Right lobe of liver (tissue), 6 donors: Measurements from ENCODE around the gene EML4. TPM values are rescaled to one million over a fixed set of nuclear protein-coding genes. Genes with fewer than 3 reads are reported as not detected.
A peak's percentile ranks its signal among the peaks of the same experiment; 100 is the strongest.
"Not testable (repeated sequence)": the region's sequence is repeated elsewhere in the genome, so short reads cannot be mapped to it uniquely, and the experiment has no call there.

ENCODE experiments used
- ATAC-seq, 4 donors: fragments of 200-7000 bp; cut with Tn5 transposase; one replicate each; pipeline ENCODE4 v1.9.1; 2020; ENCODE audit warnings: mild to moderate bottlenecking in 4 of 4, moderate library complexity in 4 of 4
- DNase-seq, 3 donors: peaks; one replicate each; pipeline ENCODE4 v3.0.0-alpha.2; 2020
- H3K27ac ChIP-seq, 3 donors: fragments of 200-600 bp; one replicate each; pipeline ENCODE4 v1.8.0; 2022
- H3K27me3 ChIP-seq, 2 donors: fragments of 200-600 bp; one replicate each; pipeline ENCODE4 v1.8.0; 2022
- H3K36me3 ChIP-seq, 4 donors: fragments of 200-600 bp; sonication (generic) in 1 of 4; one replicate each; pipeline versions ENCODE4 v1.5.1 to v1.8.0; 2017 to 2022; ENCODE audit warnings: control low read depth in 1 of 4
- H3K4me1 ChIP-seq, 4 donors: fragments of 200-600 bp; sonication (generic) in 1 of 4; one replicate each; pipeline versions ENCODE4 v1.5.1 to v1.8.0; 2017 to 2022; ENCODE audit warnings: control low read depth in 1 of 4
- H3K4me3 ChIP-seq, 3 donors: fragments of 200-600 bp; one replicate each; pipeline ENCODE4 v1.8.0; 2022
- H3K9me3 ChIP-seq, 4 donors: fragments of 200-600 bp; sonication (generic) in 1 of 4; one replicate each; pipeline versions ENCODE4 v1.5.1 to v1.8.0; 2017 to 2022; ENCODE audit warnings: control low read depth in 1 of 4
- CTCF ChIP-seq, 4 donors: fragments of 200-600 bp in 3 of 4; fragments of 450-650 bp in 1 of 4; IDR thresholded peaks; one replicate each; pipeline versions ENCODE4 v1.5.1 to v1.8.0; 2016 to 2022; ENCODE audit warnings: antibody characterized with exemption in 4 of 4, mild to moderate bottlenecking in 2 of 4
- POLR2A ChIP-seq: fragments of 450-650 bp; IDR thresholded peaks from one replicate; pipeline ENCODE4 v1.6.1; 2017; ENCODE audit warnings: antibody characterized with exemption, mild to moderate bottlenecking
- WGBS: methylation state at CpG from one replicate; pipeline ENCODE4 v1.1.6; 2018; ENCODE audit warnings: low coverage, low lambda C conversion rate; ENCODE audit not compliant: insufficient coverage; ENCODE audit errors: missing lambda C conversion rate; 5-methylcytosine and 5-hydroxymethylcytosine counted together
- intact Hi-C, 2 donors: fragments of 100-400 bp; cut with DNase I; formaldehyde crosslinking; loops; one replicate each; pipeline versions ENCODE4 v1.11.2 to v1.14.1; 2022
- total RNA-seq, 6 experiments: library from RNA; depleted of rRNA in 2 of 6; stranded (reverse); fragments of >200 nt in 2 of 6; fragmentation: NEBNext Ultra II Directional in 3 of 6; extraction: Animal tissue kit (Norgen Biotek cat#: 25700) in 3 of 6; gene quantifications; one replicate each; pipeline versions ENCODE4 v1.1.0 to v1.2.4, GENCODE V29; 2016 to 2023
- donor health status: DM: no; HTN: yes; CAD: no.
- donor health status: DM: no; HTN: no; CAD: no.
- donor health status: DM: no; HTN: no; CAD: no.
- donor health status: DM: no; HTN: yes; CAD: no.
- donor health status: DM: no; HTN: yes; CAD: no.

Gene EML4
- total RNA-seq, 6 experiments from 2014 or later: 28.3 to 55.7 (median 36.7) TPM

- DNase-seq (peak; percentile 44 to 69 (median 63)), ATAC-seq (peak; percentile 37 to 64 (median 48))
- H3K9me3 ChIP-seq: no peaks in the 10 kb centered on the region
- H3K27ac ChIP-seq: peak overlapping the region in 2 of 3 donors; percentile 18 to 85
- 47% methylated on average over 4 of the region's 4 CpGs for WGBS
- intact Hi-C loops: no loop called here
- H3K4me3 ChIP-seq: peak overlapping the region in 1 of 3 donors; percentile 0
- H3K4me1 ChIP-seq: peaks cover 0 to 59% (median 15%) of the 10 kb centered on the region in 4 donors
- H3K36me3 ChIP-seq: peaks cover 0 to 9% (median 0%) of the 10 kb centered on the region in 4 donors
- no peak for TF ChIP-seq CTCF (IDR thresholded peaks at IDR 0.05)
- no peak for TF ChIP-seq POLR2A
- no peaks in the 10 kb centered on the region for H3K27me3 ChIP-seq
Observed at GRCh38 chr2:42345986-42346385, 176.8 kb downstream of the EML4 start.

GRCh38 chr2:42346856-42347255 lies 177.7 kb downstream of the EML4 start:
- H3K9me3 ChIP-seq, H3K36me3 ChIP-seq, H3K27me3 ChIP-seq, intact Hi-C loops, H3K4me3 ChIP-seq: not testable (repeated sequence)
- peak overlapping the region; percentile 18 to 85 (median 39) for H3K27ac ChIP-seq
- DNase-seq (peak; percentile 49 to 77 (median 77)), ATAC-seq (peak; percentile 59 to 74 (median 68))
- peaks cover 0 to 68% (median 19%) of the 10 kb centered on the region in 4 donors for H3K4me1 ChIP-seq
- WGBS: 38% methylated on average over 6 of the region's 6 CpGs

GRCh38 chr2:42347518-42347917 lies 178.4 kb downstream of the EML4 start:
- ATAC-seq, H3K9me3 ChIP-seq, H3K36me3 ChIP-seq, H3K27me3 ChIP-seq, intact Hi-C loops, H3K4me3 ChIP-seq, DNase-seq: not testable (repeated sequence)
- H3K4me1 ChIP-seq: peaks cover 0 to 67% (median 18%) of the 10 kb centered on the region in 4 donors
- WGBS: 89% methylated on average over 10 of the region's 12 CpGs
- H3K27ac ChIP-seq: peak overlapping the region; percentile 18 to 85 (median 39)

GRCh38 chr2:42348113-42348805 lies 179.1 kb downstream of the EML4 start:
- Histone ChIP-seq H3K4me1 (peaks cover 0 to 59% (median 17%) of the 10 kb centered on the region in 4 donors), H3K9me3 (no peaks in the 10 kb centered on the region), H3K36me3 (peaks cover 0 to 9% (median 0%) of the 10 kb centered on the region in 4 donors), H3K27me3 (no peaks in the 10 kb centered on the region), H3K4me3 (no peak overlapping the region), H3K27ac (peak overlapping the region in 2 of 3 donors; percentile 37 to 85)
- DNase-seq (no peak), ATAC-seq (peak in 3 of 4 donors; percentile 6 to 61 (median 52))
- TF ChIP-seq POLR2A: no peak
- TF ChIP-seq CTCF (IDR thresholded peaks at IDR 0.05): no peak
- 40% methylated on average over 8 of the region's 8 CpGs for WGBS
- intact Hi-C loops: no loop called here

GRCh38 chr2:42350434-42351063 lies 181.4 kb downstream of the EML4 start:
- intact Hi-C loops: no loop called here
- WGBS: 45% methylated on average over 3 of the region's 3 CpGs

More at GRCh38 chr2:42350434-42351063, 181.4 kb downstream of the EML4 start:
- no peak for DNase-seq
- Histone ChIP-seq H3K4me3 (no peak overlapping the region), H3K27me3 (no peaks in the 10 kb centered on the region), H3K27ac (peak overlapping the region in 2 of 3 donors; percentile 7 to 34), H3K36me3 (peaks cover 0 to 5% (median 0%) of the 10 kb centered on the region in 4 donors), H3K4me1 (peaks cover 0 to 66% (median 15%) of the 10 kb centered on the region in 4 donors), H3K9me3 (no peaks in the 10 kb centered on the region)
- TF ChIP-seq CTCF (IDR thresholded peaks at IDR 0.05): no peak
- no peak for TF ChIP-seq POLR2A
- no peak for ATAC-seq
